Measurements from ENCODE around the gene SDK1. TPM values are rescaled to one million over a fixed set of nuclear protein-coding genes. Genes with fewer than 3 reads are reported as not detected.

The SDK1 gene
- total RNA-seq, 2 experiments from 2014 or later, result 0.25 to 0.78 TPM

DNA sequence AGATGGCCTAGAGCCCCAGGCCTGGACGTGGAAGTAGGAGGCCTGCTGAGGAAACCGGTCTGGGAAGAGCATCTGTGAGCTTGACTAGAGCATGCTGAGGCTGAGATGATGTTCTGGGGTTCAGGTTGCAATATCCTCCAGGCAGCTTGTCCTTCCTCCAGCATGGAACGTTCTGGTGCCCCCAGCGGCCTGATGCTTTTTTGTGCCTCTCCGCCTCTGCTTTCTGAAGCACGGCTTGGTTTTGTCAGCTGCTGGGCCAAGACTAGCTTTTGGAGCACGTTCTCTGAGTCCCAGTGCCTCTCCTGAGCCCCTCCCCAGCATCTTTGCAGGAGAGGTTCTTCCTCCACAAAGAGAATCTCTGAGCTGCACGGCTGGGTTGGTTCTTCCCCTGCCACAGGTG, 699.1 kb downstream of the SDK1 start:
- TF ChIP-seq, protein P1, sequence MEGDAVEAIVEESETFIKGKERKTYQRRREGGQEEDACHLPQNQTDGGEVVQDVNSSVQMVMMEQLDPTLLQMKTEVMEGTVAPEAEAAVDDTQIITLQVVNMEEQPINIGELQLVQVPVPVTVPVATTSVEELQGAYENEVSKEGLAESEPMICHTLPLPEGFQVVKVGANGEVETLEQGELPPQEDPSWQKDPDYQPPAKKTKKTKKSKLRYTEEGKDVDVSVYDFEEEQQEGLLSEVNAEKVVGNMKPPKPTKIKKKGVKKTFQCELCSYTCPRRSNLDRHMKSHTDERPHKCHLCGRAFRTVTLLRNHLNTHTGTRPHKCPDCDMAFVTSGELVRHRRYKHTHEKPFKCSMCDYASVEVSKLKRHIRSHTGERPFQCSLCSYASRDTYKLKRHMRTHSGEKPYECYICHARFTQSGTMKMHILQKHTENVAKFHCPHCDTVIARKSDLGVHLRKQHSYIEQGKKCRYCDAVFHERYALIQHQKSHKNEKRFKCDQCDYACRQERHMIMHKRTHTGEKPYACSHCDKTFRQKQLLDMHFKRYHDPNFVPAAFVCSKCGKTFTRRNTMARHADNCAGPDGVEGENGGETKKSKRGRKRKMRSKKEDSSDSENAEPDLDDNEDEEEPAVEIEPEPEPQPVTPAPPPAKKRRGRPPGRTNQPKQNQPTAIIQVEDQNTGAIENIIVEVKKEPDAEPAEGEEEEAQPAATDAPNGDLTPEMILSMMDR (IDR thresholded peaks at IDR 0.05), result no peak
- Mint-ChIP-seq H3K27ac (no peak overlapping the region), H3K4me3 (no peak overlapping the region), H3K36me3 (ENCODE audit: low read depth) (no peaks in the 10 kb centered on the region), H3K9me3 (no peaks in the 10 kb centered on the region), H3K4me1 (ENCODE audit: low read depth) (no peaks in the 10 kb centered on the region), H3K27me3 (peaks cover 2% of the 10 kb centered on the region)
- ATAC-seq (no peak), DNase-seq (no peak)
- intact Hi-C loops (cut with micrococcal nuclease), result no loop called here
- ChIA-PET POLR2A (no interaction called here), CTCF (no interaction called here)

DNA sequence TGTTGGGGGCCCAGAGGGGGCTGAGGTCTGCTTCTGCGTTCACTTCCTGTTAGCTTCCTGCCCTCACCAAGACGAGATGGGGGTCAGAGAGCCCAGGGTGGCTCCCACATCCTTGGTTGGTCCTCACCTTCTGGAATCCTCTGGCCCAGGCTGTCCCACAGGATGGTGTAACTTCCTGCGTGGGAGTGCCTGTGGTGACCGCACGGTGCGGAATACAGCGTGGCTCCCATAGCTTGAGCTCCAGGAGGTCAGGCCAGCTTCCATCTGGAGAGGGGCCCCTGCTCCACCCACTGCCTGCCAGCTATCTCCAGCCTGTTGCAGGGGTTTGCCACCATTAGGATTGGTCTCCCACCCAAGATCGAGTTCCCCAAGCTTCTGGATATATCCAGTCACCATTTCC, 699.9 kb downstream of the SDK1 start:
- no peaks in the 10 kb centered on the region for H3K9me3 Mint-ChIP-seq
- H3K4me3 Mint-ChIP-seq, result no peak overlapping the region
- intact Hi-C loops (cut with micrococcal nuclease), result no loop called here
- ChIA-PET POLR2A (no interaction called here), CTCF (no interaction called here)
- no peaks in the 10 kb centered on the region for H3K4me1 Mint-ChIP-seq (ENCODE audit: low read depth)
- no peak overlapping the region for H3K27ac Mint-ChIP-seq
- peaks cover 2% of the 10 kb centered on the region for H3K27me3 Mint-ChIP-seq
- TF ChIP-seq, protein P1 (IDR thresholded peaks at IDR 0.05), result no peak
- H3K36me3 Mint-ChIP-seq (ENCODE audit: low read depth), result no peaks in the 10 kb centered on the region
- DNase-seq, result no peak
- no peak for ATAC-seq

DNA sequence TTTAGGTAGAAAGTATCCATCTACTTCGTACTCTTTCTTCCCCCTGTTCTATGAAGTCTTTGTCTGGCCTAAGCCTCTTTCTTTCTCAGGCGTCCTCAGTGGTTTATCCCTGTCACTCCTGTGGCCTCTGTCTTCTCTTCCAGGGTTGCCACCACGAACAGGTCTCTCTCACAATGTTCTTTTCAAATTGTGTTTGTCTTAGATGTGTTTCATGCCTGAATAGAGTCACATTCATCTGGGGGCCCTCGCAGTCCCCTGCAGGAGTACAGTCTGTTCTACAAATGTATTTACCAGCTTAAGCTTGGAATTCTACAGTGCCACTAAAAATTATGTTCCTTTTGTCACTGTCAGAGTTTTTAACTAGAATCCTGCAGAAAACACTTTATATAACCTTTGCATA, 700.7 kb downstream of the SDK1 start:
- no peaks in the 10 kb centered on the region for H3K36me3 Mint-ChIP-seq (ENCODE audit: low read depth)
- H3K9me3 Mint-ChIP-seq, result no peaks in the 10 kb centered on the region
- peaks cover 2% of the 10 kb centered on the region for H3K27me3 Mint-ChIP-seq
- TF ChIP-seq, protein P1 (IDR thresholded peaks at IDR 0.05), result no peak
- H3K27ac Mint-ChIP-seq, result no peak overlapping the region
- ATAC-seq, result no peak
- ChIA-PET CTCF (no interaction called here), POLR2A (no interaction called here)
- no peaks in the 10 kb centered on the region for H3K4me1 Mint-ChIP-seq (ENCODE audit: low read depth)
- no peak overlapping the region for H3K4me3 Mint-ChIP-seq
- intact Hi-C loops (cut with micrococcal nuclease), result no loop called here
- DNase-seq, result no peak

DNA sequence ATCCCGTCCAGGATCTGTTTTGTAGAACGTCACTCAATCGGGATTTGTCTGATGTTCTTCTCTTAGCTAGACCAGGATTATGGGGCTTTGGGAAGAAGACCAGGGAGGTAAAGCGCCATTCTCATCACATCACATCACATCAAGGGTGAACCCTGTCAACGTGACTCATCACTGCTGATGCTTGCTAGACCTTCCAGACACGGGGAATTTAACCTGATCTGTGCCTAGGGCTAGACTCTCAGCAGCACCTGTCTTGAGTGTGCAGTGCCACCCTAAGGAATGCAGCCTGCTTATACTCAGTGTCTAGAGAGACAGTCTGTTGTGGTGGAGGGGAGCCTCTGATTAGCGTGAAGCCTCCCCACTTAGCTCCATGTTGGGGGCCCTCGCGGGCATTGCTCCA, 702.5 kb downstream of the SDK1 start:
- Mint-ChIP-seq H3K4me1 (ENCODE audit: low read depth) (no peaks in the 10 kb centered on the region), H3K9me3 (no peaks in the 10 kb centered on the region), H3K27ac (no peak overlapping the region), H3K36me3 (ENCODE audit: low read depth) (no peaks in the 10 kb centered on the region), H3K27me3 (peaks cover 4% of the 10 kb centered on the region), H3K4me3 (no peak overlapping the region)
- ATAC-seq (no peak), DNase-seq (no peak)
- ChIA-PET CTCF (no interaction called here), POLR2A (no interaction called here)
- intact Hi-C loops (cut with micrococcal nuclease), result no loop called here
- TF ChIP-seq, protein P1 (IDR thresholded peaks at IDR 0.05), result no peak

DNA sequence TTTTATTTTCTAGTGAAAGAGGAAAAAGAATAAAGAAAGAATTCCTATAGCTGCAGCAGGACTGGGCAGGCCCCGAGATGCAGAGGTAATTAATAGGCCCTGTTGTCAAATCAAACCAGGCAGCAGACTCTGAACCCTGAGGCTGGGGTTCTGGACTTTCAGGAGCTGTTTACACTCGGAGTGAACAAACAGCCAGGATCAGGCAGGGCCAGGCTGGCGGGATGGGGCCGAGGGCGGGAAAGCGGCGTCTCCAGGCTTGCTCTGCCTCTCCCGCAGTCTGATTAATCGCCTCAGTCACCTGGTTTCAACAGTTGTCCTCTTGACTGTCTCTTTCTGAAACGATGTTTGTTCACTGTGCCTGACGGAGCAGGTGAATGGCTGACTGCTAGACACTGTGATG, 705.6 kb downstream of the SDK1 start:
- POLR2A ChIA-PET, result no interaction called here

More for the DNA sequence above, 705.6 kb downstream of the SDK1 start:
- TF ChIP-seq, protein P1 (IDR thresholded peaks at IDR 0.05), result no peak
- Mint-ChIP-seq H3K27ac (no peak overlapping the region), H3K4me1 (ENCODE audit: low read depth) (no peaks in the 10 kb centered on the region), H3K27me3 (peaks cover 4% of the 10 kb centered on the region), H3K36me3 (ENCODE audit: low read depth) (no peaks in the 10 kb centered on the region), H3K9me3 (no peaks in the 10 kb centered on the region), H3K4me3 (no peak overlapping the region)
- DNase-seq (no peak), ATAC-seq (no peak)
- intact Hi-C loops (cut with micrococcal nuclease), result no loop called here
- CTCF ChIA-PET, result interaction anchor here (0.6 kb wide), 1 partner anchor 8 kb away, joined by 3 read pairs; no protein-coding TSS in a partner anchor

All from activated CD8-positive, alpha-beta T cell treated with anti-CD3 and anti-CD28 coated beads for 36 hours (primary cell).